Suprapubic skin (tissue), 4 donors: ENCODE measurements around the gene SAMD9.

Experiments
- CTCF ChIP-seq, 2 donors: fragments of 200-600 bp in 1 of 2; fragments of 450-650 bp in 1 of 2; sonication (generic) in 1 of 2; IDR thresholded peaks; one replicate each; pipeline ENCODE4 v1.5.1; 2016 to 2019; ENCODE audit warnings: antibody characterized with exemption in 2 of 2, mild to moderate bottlenecking in 1 of 2, moderate library complexity in 1 of 2
- POLR2A ChIP-seq, 2 donors: fragments of 450-650 bp; IDR thresholded peaks; one replicate each; pipeline ENCODE4 v1.6.1; 2017; ENCODE audit warnings: antibody characterized with exemption in 2 of 2, mild to moderate bottlenecking in 2 of 2, moderate library complexity in 2 of 2
- POLR2AphosphoS5 ChIP-seq, 3 donors: sonication (generic); formaldehyde crosslinking; IDR thresholded peaks; one replicate each; pipeline ENCODE4 v1.6.1; 2017; ENCODE audit warnings: antibody characterized with exemption in 3 of 3

GRCh38 chr7:93147363-93147762, 29.6 kb upstream of the SAMD9 start:
- TF ChIP-seq POLR2AphosphoS5 (IDR thresholded peaks at IDR 0.05) (no peak), POLR2A (IDR thresholded peaks at IDR 0.05) (no peak), CTCF (IDR thresholded peaks at IDR 0.05) (no peak)
